BE2C (cell line): ENCODE results near the gene PROP1.
"Not testable (repeated sequence)": the region's sequence is repeated elsewhere in the genome, so short reads cannot be mapped to it uniquely, and the experiment has no call there.

ENCODE experiments used
- DNase-seq: peaks from one replicate; pipeline ENCODE4 v3.0.0-alpha.2; 2020
- H3K27me3 ChIP-seq: fragments of 250-450 bp; sonication (Bioruptor Pico); 2 replicates; pipeline ENCODE4 v1.5.1; 2020; ENCODE audit warnings: mild to moderate bottlenecking
- H3K36me3 ChIP-seq: fragments of 250-450 bp; sonication (Bioruptor Pico); 2 replicates; pipeline ENCODE4 v1.5.1; 2020; ENCODE audit warnings: mild to moderate bottlenecking
- H3K4me1 ChIP-seq: fragments of 250-450 bp; sonication (Bioruptor Pico); 2 replicates; pipeline ENCODE4 v1.5.1; 2020
- H3K4me3 ChIP-seq: 2 replicates; pipeline ENCODE4 v1.5.1; 2011; ENCODE audit warnings: low read depth, low read length
- H3K9me3 ChIP-seq: fragments of 250-450 bp; sonication (Bioruptor Pico); 2 replicates; pipeline ENCODE4 v1.5.1; 2020
- CTCF ChIP-seq: IDR thresholded peaks from 2 replicates; pipeline ENCODE4 v1.5.1; 2012; ENCODE audit warnings: mild to moderate bottlenecking, low read depth, low read length

The PROP1 gene

GRCh38 chr5:177958696-177959095, 37.3 kb downstream of the PROP1 start:
- H3K9me3 ChIP-seq = no peaks in the 10 kb centered on the region
- no peak overlapping the region for H3K4me3 ChIP-seq
- no peaks in the 10 kb centered on the region for H3K36me3 ChIP-seq
- H3K4me1 ChIP-seq = no peaks in the 10 kb centered on the region
- no peak for TF ChIP-seq CTCF
- no peak for DNase-seq
- no peaks in the 10 kb centered on the region for H3K27me3 ChIP-seq

DNA sequence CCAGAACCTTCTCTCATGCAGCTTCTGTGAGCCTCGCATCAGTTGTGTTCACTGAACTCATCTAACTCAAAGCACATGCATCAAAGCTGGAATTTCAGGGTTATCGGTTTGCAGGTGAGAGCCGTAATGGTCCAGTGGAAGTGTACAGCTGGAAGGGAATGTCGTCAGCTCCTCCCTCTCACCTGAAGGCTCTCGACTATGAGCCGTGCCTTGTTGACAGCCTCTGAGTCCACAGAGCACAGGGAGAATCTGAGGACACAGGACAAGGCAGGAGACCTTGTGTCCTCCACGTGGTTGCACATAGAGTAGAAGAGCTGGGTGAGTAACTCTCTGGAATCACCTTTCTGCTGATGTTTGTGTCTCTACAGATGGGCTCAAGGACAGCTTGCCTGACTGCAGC, 38.8 kb downstream of the PROP1 start:
- H3K36me3 ChIP-seq = no peaks in the 10 kb centered on the region
- H3K4me3 ChIP-seq = no peak overlapping the region
- DNase-seq = no peak
- H3K9me3 ChIP-seq = no peaks in the 10 kb centered on the region
- no peak for TF ChIP-seq CTCF
- H3K4me1 ChIP-seq = no peaks in the 10 kb centered on the region
- no peaks in the 10 kb centered on the region for H3K27me3 ChIP-seq

DNA sequence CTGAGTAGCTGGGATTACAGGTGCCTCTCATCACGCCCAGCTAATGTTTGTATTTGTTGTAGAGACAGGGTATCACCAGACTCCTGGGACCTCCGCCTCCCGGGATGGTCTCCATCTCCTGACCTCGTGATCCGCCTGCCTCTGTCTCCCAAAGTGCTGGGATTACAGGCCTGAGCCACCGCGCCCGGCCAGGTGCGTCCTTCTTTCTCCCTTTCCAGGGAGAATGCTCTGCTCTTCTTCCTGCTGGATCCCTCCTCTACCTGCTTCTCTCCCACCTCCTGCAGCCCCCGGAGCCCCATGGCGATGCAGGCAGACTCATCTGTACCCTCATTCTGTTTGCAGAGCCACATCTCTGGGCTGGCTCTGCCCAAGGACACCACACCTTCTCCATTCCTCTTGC, 42.9 kb downstream of the PROP1 start:
- H3K4me1 ChIP-seq, H3K36me3 ChIP-seq, H3K9me3 ChIP-seq, DNase-seq, H3K4me3 ChIP-seq, H3K27me3 ChIP-seq: not testable (repeated sequence)

GRCh38 chr5:177949656-177950055, 46.4 kb downstream of the PROP1 start:
- H3K4me3 ChIP-seq, H3K9me3 ChIP-seq, H3K36me3 ChIP-seq, DNase-seq, H3K4me1 ChIP-seq, H3K27me3 ChIP-seq: not testable (repeated sequence)

- H3K4me3 ChIP-seq, DNase-seq, H3K9me3 ChIP-seq: not testable (repeated sequence)
Measured at GRCh38 chr5:177949065-177949464, 47.0 kb downstream of the PROP1 start.

GRCh38 chr5:177947912-177948311, 48.1 kb downstream of the PROP1 start:
- H3K4me1 ChIP-seq, H3K9me3 ChIP-seq, DNase-seq, H3K4me3 ChIP-seq, H3K36me3 ChIP-seq, H3K27me3 ChIP-seq: not testable (repeated sequence)

More at GRCh38 chr5:177949065-177949464, 47.0 kb downstream of the PROP1 start:
- not testable (repeated sequence) for H3K27me3 ChIP-seq, H3K4me1 ChIP-seq, H3K36me3 ChIP-seq

GRCh38 chr5:177945601-177946283, 50.3 kb downstream of the PROP1 start:
- H3K4me1 ChIP-seq = not testable (repeated sequence)

GRCh38 chr5:177945145-177945544, 50.9 kb downstream of the PROP1 start:
- not testable (repeated sequence) for H3K9me3 ChIP-seq, DNase-seq, H3K36me3 ChIP-seq, H3K4me3 ChIP-seq, H3K4me1 ChIP-seq, H3K27me3 ChIP-seq

More at GRCh38 chr5:177945601-177946283, 50.3 kb downstream of the PROP1 start:
- H3K4me3 ChIP-seq, H3K27me3 ChIP-seq, H3K9me3 ChIP-seq, H3K36me3 ChIP-seq, DNase-seq: not testable (repeated sequence)

- not testable (repeated sequence) for DNase-seq, H3K36me3 ChIP-seq
Measured at GRCh38 chr5:177943805-177944736, 52.0 kb downstream of the PROP1 start.

DNA sequence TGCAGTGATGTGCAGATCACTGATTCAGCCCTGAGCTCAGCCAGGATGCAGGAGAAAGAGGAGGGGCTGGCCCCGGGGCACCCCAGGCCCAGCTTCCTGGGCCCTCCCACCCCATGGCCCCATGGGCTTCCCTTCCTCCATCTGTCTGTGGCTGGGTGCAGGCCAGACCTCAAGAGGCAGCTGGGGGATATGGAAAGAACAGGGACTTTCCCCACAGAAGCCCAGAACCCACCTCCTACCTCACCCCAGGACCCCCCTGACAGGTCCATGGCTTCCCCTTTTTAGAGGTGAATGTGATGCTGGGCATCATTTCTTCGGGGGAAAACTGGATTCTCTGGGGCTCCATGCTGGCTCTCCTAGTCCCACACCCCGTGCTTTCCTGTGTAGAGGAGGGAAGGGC, 53.1 kb downstream of the PROP1 start:
- not testable (repeated sequence) for H3K9me3 ChIP-seq, DNase-seq, H3K4me1 ChIP-seq, H3K27me3 ChIP-seq, H3K36me3 ChIP-seq, H3K4me3 ChIP-seq

More at GRCh38 chr5:177943805-177944736, 52.0 kb downstream of the PROP1 start:
- H3K9me3 ChIP-seq, H3K27me3 ChIP-seq, H3K4me1 ChIP-seq: not testable (repeated sequence)
- peak overlapping the region; percentile 32; the same call in 1 of the 2 replicates for H3K4me3 ChIP-seq
